Measurements from ENCODE around the gene MUC5AC.

DNA sequence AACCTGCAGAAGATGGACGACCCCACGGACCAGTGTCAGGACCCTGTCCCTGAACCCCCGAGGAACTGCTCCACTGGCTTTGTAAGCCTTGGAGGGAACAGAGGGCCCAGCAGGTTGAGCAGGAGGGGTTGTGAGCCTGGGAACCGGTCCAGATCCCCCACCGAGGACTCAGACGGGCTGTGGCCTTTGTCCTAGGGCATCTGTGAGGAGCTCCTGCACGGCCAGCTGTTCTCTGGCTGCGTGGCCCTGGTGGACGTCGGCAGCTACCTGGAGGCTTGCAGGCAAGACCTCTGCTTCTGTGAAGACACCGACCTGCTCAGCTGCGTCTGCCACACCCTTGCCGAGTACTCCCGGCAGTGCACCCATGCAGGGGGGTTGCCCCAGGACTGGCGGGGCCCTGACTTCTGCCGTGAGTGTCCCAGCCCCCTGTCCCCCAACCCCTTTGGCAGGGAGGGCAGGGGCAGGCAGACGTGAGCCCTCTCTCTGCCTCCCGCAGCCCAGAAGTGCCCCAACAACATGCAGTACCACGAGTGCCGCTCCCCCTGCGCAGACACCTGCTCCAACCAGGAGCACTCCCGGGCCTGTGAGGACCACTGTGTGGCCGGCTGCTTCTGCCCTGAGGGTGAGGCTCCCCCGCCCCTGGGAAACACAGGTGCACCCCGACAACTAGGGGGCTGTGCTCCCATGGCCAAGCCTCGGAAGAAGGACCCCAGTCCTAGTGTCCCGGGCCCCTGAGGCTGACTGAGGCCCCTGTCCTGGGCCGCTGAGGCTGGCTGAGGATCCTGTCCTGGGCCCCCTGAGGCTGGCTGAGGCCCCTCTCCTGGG is 6.4 kb downstream of the MUC5AC start:
- TF ChIP-seq, protein P1, sequence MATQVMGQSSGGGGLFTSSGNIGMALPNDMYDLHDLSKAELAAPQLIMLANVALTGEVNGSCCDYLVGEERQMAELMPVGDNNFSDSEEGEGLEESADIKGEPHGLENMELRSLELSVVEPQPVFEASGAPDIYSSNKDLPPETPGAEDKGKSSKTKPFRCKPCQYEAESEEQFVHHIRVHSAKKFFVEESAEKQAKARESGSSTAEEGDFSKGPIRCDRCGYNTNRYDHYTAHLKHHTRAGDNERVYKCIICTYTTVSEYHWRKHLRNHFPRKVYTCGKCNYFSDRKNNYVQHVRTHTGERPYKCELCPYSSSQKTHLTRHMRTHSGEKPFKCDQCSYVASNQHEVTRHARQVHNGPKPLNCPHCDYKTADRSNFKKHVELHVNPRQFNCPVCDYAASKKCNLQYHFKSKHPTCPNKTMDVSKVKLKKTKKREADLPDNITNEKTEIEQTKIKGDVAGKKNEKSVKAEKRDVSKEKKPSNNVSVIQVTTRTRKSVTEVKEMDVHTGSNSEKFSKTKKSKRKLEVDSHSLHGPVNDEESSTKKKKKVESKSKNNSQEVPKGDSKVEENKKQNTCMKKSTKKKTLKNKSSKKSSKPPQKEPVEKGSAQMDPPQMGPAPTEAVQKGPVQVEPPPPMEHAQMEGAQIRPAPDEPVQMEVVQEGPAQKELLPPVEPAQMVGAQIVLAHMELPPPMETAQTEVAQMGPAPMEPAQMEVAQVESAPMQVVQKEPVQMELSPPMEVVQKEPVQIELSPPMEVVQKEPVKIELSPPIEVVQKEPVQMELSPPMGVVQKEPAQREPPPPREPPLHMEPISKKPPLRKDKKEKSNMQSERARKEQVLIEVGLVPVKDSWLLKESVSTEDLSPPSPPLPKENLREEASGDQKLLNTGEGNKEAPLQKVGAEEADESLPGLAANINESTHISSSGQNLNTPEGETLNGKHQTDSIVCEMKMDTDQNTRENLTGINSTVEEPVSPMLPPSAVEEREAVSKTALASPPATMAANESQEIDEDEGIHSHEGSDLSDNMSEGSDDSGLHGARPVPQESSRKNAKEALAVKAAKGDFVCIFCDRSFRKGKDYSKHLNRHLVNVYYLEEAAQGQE (IDR thresholded peaks at IDR 0.05; ENCODE audit: borderline replicate concordance), result no peak
- TF ChIP-seq RAD21 (conservative IDR thresholded peaks at IDR 0.05), result no peak
- TF ChIP-seq, protein P2, sequence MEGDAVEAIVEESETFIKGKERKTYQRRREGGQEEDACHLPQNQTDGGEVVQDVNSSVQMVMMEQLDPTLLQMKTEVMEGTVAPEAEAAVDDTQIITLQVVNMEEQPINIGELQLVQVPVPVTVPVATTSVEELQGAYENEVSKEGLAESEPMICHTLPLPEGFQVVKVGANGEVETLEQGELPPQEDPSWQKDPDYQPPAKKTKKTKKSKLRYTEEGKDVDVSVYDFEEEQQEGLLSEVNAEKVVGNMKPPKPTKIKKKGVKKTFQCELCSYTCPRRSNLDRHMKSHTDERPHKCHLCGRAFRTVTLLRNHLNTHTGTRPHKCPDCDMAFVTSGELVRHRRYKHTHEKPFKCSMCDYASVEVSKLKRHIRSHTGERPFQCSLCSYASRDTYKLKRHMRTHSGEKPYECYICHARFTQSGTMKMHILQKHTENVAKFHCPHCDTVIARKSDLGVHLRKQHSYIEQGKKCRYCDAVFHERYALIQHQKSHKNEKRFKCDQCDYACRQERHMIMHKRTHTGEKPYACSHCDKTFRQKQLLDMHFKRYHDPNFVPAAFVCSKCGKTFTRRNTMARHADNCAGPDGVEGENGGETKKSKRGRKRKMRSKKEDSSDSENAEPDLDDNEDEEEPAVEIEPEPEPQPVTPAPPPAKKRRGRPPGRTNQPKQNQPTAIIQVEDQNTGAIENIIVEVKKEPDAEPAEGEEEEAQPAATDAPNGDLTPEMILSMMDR (IDR thresholded peaks at IDR 0.05; ENCODE audit: poor library complexity, severe bottlenecking), result no peak
- no peak for TF ChIP-seq SMC3 (conservative IDR thresholded peaks at IDR 0.05; ENCODE audit: poor library complexity)
- no peak for TF ChIP-seq EP300 (conservative IDR thresholded peaks at IDR 0.05; ENCODE audit: poor library complexity, severe bottlenecking)
- TF ChIP-seq POLR2AphosphoS5 (IDR thresholded peaks at IDR 0.05), result no peak
- TF ChIP-seq TAF1 (IDR thresholded peaks at IDR 0.05; ENCODE audit: low read depth), result no peak
- no peak for TF ChIP-seq EZH2 (IDR thresholded peaks at IDR 0.05; ENCODE audit: borderline replicate concordance, insufficient read depth, low read length, poor library complexity, severe bottlenecking)
- TF ChIP-seq MXI1 (conservative IDR thresholded peaks at IDR 0.05; ENCODE audit: poor library complexity, severe bottlenecking), result no peak
